HG02798 (cell line): Measurements from ENCODE around the gene DNAJC4.

Source experiments
- ATAC-seq: cut with Tn5 transposase; IDR thresholded peaks from one replicate; pipeline ENCODE4 v1.9.1; 2021; ENCODE audit warnings: mild to moderate bottlenecking; ENCODE audit not compliant: unreplicated experiment, poor library complexity

DNAJC4 gene

GRCh38 chr11:64269540-64270220 lies 39.3 kb downstream of the DNAJC4 start:
- ATAC-seq, result peak; percentile 78

- no peak for ATAC-seq
Measured at GRCh38 chr11:64275031-64275800, 44.9 kb downstream of the DNAJC4 start.

GRCh38 chr11:64275841-64276240 lies 45.5 kb downstream of the DNAJC4 start:
- no peak for ATAC-seq

- ATAC-seq, result no peak
Measured at GRCh38 chr11:64276653-64277431, 46.5 kb downstream of the DNAJC4 start.

GRCh38 chr11:64278576-64279190 lies 48.3 kb downstream of the DNAJC4 start:
- ATAC-seq, result no peak

- no peak for ATAC-seq
Measured at GRCh38 chr11:64281957-64282770, 51.8 kb downstream of the DNAJC4 start.

GRCh38 chr11:64283092-64283491 lies 52.7 kb downstream of the DNAJC4 start:
- ATAC-seq, result no peak
